HEK293 (cell line): ENCODE measurements around the gene CIZ1.

ENCODE experiments used
- CTCF ChIA-PET: fragments of 350-600 bp; formaldehyde crosslinking; extraction: SDS; loops from one replicate; lab custom pipeline; 2021; ENCODE audit warnings: antibody characterized with exemption; lab: Yijun Ruan, JAX
- POLR2A ChIA-PET: fragments of 300-600 bp; formaldehyde crosslinking; extraction: SDS; loops from one replicate; lab custom pipeline; 2020; ENCODE audit warnings: antibody characterized with exemption, inconsistent platforms; lab: Yijun Ruan, JAX
- H3K27ac ChIP-seq: fragments of 200-500 bp; sonication (Bioruptor generic); 2 replicates; pipeline ENCODE4 v1.5.1; 2014; ENCODE audit warnings: low read depth, low read length, control low read depth, inconsistent platforms; ENCODE audit errors: extremely low read depth
- H3K36me3 ChIP-seq, 2 experiments: fragments of 200-500 bp in 1 of 2; sonication (Bioruptor generic) in 1 of 2; 1 replicate in 1 of 2; 2 replicates in 1 of 2; pipeline ENCODE4 v1.5.1; 2014 to 2017; ENCODE audit warnings: inconsistent platforms in 2 of 2, low read length in 2 of 2; ENCODE audit not compliant: control insufficient read depth in 2 of 2, insufficient read depth in 1 of 2
- H3K4me1 ChIP-seq: fragments of 200-500 bp; sonication (Bioruptor generic); 2 replicates; pipeline ENCODE4 v1.5.1; 2014; ENCODE audit warnings: mild to moderate bottlenecking, low read length, inconsistent platforms; ENCODE audit not compliant: control insufficient read depth, insufficient read depth
- H3K4me3 ChIP-seq: 2 replicates; pipeline ENCODE4 v1.5.1; 2011; ENCODE audit warnings: low read depth, mild to moderate bottlenecking, control low read depth, low read length, moderate library complexity
- H3K9me3 ChIP-seq: fragments of 200-500 bp; sonication (Bioruptor generic); 2 replicates; pipeline ENCODE4 v1.5.1; 2014; ENCODE audit warnings: low read depth, low read length, inconsistent platforms; ENCODE audit not compliant: control insufficient read depth, insufficient read depth
- KLF10 ChIP-seq: fragments of 450-650 bp; IDR thresholded peaks from 2 replicates; pipeline ENCODE4 v1.5.1; 2018; ENCODE audit warnings: missing biosample characterization, mild to moderate bottlenecking, missing genetic modification characterization
- PATZ1 ChIP-seq: fragments of 450-650 bp; formaldehyde crosslinking; IDR thresholded peaks from 2 replicates; pipeline ENCODE4 v1.5.1; 2016; ENCODE audit warnings: missing biosample characterization, missing genetic modification characterization
- ZBTB8A ChIP-seq: fragments of 450-650 bp; formaldehyde crosslinking; IDR thresholded peaks from 2 replicates; pipeline ENCODE4 v1.5.1; 2016; ENCODE audit warnings: missing biosample characterization, missing genetic modification characterization
- ZNF132 ChIP-seq: fragments of 450-650 bp; formaldehyde crosslinking; IDR thresholded peaks from 2 replicates; pipeline ENCODE4 v1.5.1; 2017; ENCODE audit warnings: missing biosample characterization, missing genetic modification characterization, borderline replicate concordance
- ZNF2 ChIP-seq: fragments of 450-650 bp; formaldehyde crosslinking; IDR thresholded peaks from 2 replicates; pipeline ENCODE4 v1.5.1; 2016; ENCODE audit warnings: missing biosample characterization, missing genetic modification characterization
- ZNF214 ChIP-seq: fragments of 450-650 bp; formaldehyde crosslinking; IDR thresholded peaks from 2 replicates; pipeline ENCODE4 v1.5.1; 2017; ENCODE audit warnings: missing biosample characterization, mild to moderate bottlenecking, missing genetic modification characterization, borderline replicate concordance
- ZNF223 ChIP-seq: fragments of 450-650 bp; formaldehyde crosslinking; IDR thresholded peaks from 2 replicates; pipeline ENCODE4 v1.5.1; 2016; ENCODE audit warnings: missing biosample characterization, missing genetic modification characterization
- ZNF248 ChIP-seq: fragments of 450-650 bp; formaldehyde crosslinking; IDR thresholded peaks from 2 replicates; pipeline ENCODE4 v1.5.1; 2017; ENCODE audit warnings: missing biosample characterization, missing genetic modification characterization
- ZNF274 ChIP-seq, 2 experiments: fragments of 200-500 bp in 1 of 2; fragments of 450-650 bp in 1 of 2; sonication (Bioruptor generic) in 1 of 2; formaldehyde crosslinking in 1 of 2; IDR thresholded peaks; 2 replicates each; pipeline versions ENCODE4 v1.5.1 to v1.6.1; 2014 to 2016; ENCODE audit warnings: borderline replicate concordance in 1 of 2, inconsistent platforms in 1 of 2, low read length in 1 of 2, missing biosample characterization in 1 of 2, missing genetic modification characterization in 1 of 2
- ZNF350 ChIP-seq: fragments of 450-650 bp; formaldehyde crosslinking; IDR thresholded peaks from 2 replicates; pipeline ENCODE4 v1.5.0; 2017; ENCODE audit warnings: missing biosample characterization, mild to moderate bottlenecking, missing genetic modification characterization
- ZNF433 ChIP-seq: fragments of 450-650 bp; formaldehyde crosslinking; IDR thresholded peaks from 2 replicates; pipeline ENCODE4 v1.5.1; 2016; ENCODE audit warnings: missing biosample characterization, missing genetic modification characterization, low read depth
- ZNF501 ChIP-seq: fragments of 450-650 bp; formaldehyde crosslinking; IDR thresholded peaks from 2 replicates; pipeline ENCODE4 v1.5.1; 2016; ENCODE audit warnings: missing biosample characterization, missing genetic modification characterization
- ZNF518A ChIP-seq: fragments of 450-650 bp; formaldehyde crosslinking; conservative IDR thresholded peaks from 2 replicates; pipeline ENCODE4 v1.5.1; 2016; ENCODE audit warnings: low read depth, missing biosample characterization, missing genetic modification characterization
- ZNF629 ChIP-seq: fragments of 450-650 bp; formaldehyde crosslinking; IDR thresholded peaks from 2 replicates; pipeline ENCODE4 v1.5.1; 2017; ENCODE audit warnings: missing biosample characterization, missing genetic modification characterization
- ZNF645 ChIP-seq: fragments of 450-650 bp; formaldehyde crosslinking; IDR thresholded peaks from 2 replicates; pipeline ENCODE4; 2016; ENCODE audit warnings: missing biosample characterization, missing genetic modification characterization
- ZNF692 ChIP-seq: fragments of 450-650 bp; formaldehyde crosslinking; IDR thresholded peaks from 2 replicates; pipeline ENCODE4 v1.5.1; 2016; ENCODE audit warnings: missing biosample characterization, missing genetic modification characterization
- ZNF768 ChIP-seq: fragments of 450-650 bp; formaldehyde crosslinking; IDR thresholded peaks from 2 replicates; pipeline ENCODE4 v1.5.1; 2018; ENCODE audit warnings: missing biosample characterization, mild to moderate bottlenecking, missing genetic modification characterization
- ZSCAN5A ChIP-seq: fragments of 450-650 bp; formaldehyde crosslinking; IDR thresholded peaks from 2 replicates; pipeline ENCODE4 v1.5.1; 2016; ENCODE audit warnings: missing biosample characterization, missing genetic modification characterization

CIZ1 gene

GRCh38 chr9:128159784-128160602 is 31.4 kb downstream of the CIZ1 start, which contains the start of gene BBLN (continued):
- no peak for TF ChIP-seq ZNF768 (tag by site-specific recombination)
- no peak for TF ChIP-seq ZNF223 (tag by site-specific recombination)
- TF ChIP-seq ZNF433 = no peak
- no peak for TF ChIP-seq ZNF132 (tag by site-specific recombination)
- no peak for TF ChIP-seq ZNF645 (tag by site-specific recombination)

- ChIA-PET CTCF (interaction anchor here (0.5 to 1.9 kb wide), 4 partner anchors 9 to 31 kb away, joined by 3 to 5 read pairs (median 4); no protein-coding TSS in a partner anchor), POLR2A (interaction anchor here (0.6 to 3.9 kb wide), 16 partner anchors 8 to 565 kb away, joined by 3 to 30 read pairs (median 4); partner anchors contain the start of genes CIZ1, NAIF1 and SLC25A25)
- Histone ChIP-seq H3K27ac (peak overlapping the region; percentile 78), H3K4me3 (peak overlapping the region; percentile 39), H3K9me3 (no peaks in the 10 kb centered on the region), H3K4me1 (no peaks in the 10 kb centered on the region), H3K36me3 (peaks cover 0 to 28% of the 10 kb centered on the region in 2 experiments; a peak in 1 of 3 replicates)
- TF ChIP-seq ZNF350 (tag by site-specific recombination) = no peak
- 0 out of 2 replicates have a peak, but pooled peaks have one; percentile 23 for TF ChIP-seq ZNF501 (tag by site-specific recombination)
- TF ChIP-seq ZNF692 (tag by site-specific recombination) = peak; percentile 50; the same call in 1 of the 2 replicates
These were observed 31.9 kb downstream of the CIZ1 start for GRCh38 chr9:128159522-128159783.

- no peak overlapping the region for H3K4me3 ChIP-seq
- H3K9me3 ChIP-seq = no peaks in the 10 kb centered on the region
- no peaks in the 10 kb centered on the region for H3K36me3 ChIP-seq
- no peaks in the 10 kb centered on the region for H3K4me1 ChIP-seq
- ChIA-PET CTCF (interaction anchor here (0.7 kb wide), 3 partner anchors 42 to 350 kb away, joined by 3 read pairs; no protein-coding TSS in a partner anchor), POLR2A (no interaction called here)
- no peak overlapping the region for H3K27ac ChIP-seq
- no peak for TF ChIP-seq PATZ1 (tag by site-specific recombination)
- no peak for TF ChIP-seq ZNF248
- TF ChIP-seq ZNF214 (tag by site-specific recombination) = no peak
- TF ChIP-seq ZBTB8A = no peak
- no peak for TF ChIP-seq ZSCAN5A
- no peak for TF ChIP-seq ZNF2 (tag by site-specific recombination)
- TF ChIP-seq ZNF223 (tag by site-specific recombination) = no peak
- no peak for TF ChIP-seq ZNF629 (tag by site-specific recombination)
- TF ChIP-seq ZNF518A = no peak
- TF ChIP-seq ZNF274 (IDR thresholded peaks at IDR 0.05; ENCODE audit: low read length) = no peak
- no peak for TF ChIP-seq ZNF274 (tag by site-specific recombination; IDR thresholded peaks at IDR 0.05; ENCODE audit: borderline replicate concordance)
- TF ChIP-seq KLF10 = no peak
These were observed 35.5 kb downstream of the CIZ1 start for GRCh38 chr9:128155736-128156500.
